ENCODE results near the gene ZNF609.

The ZNF609 gene

GRCh38 chr15:64702816-64703631 lies 242.6 kb downstream of the ZNF609 start:
- peak; percentile 97 for DNase-seq

- DNase-seq = no peak
These were observed 243.2 kb downstream of the ZNF609 start for GRCh38 chr15:64703632-64703959.

GRCh38 chr15:64705006-64705405 lies 244.6 kb downstream of the ZNF609 start:
- DNase-seq = no peak

GRCh38 chr15:64706011-64706911 lies 245.9 kb downstream of the ZNF609 start:
- no peak for DNase-seq

GRCh38 chr15:64710676-64711428 lies 250.5 kb downstream of the ZNF609 start:
- DNase-seq = no peak

GRCh38 chr15:64712353-64712752 lies 252.0 kb downstream of the ZNF609 start:
- DNase-seq = no peak

GRCh38 chr15:64713592-64713991 lies 253.2 kb downstream of the ZNF609 start:
- no peak for DNase-seq

- no peak for DNase-seq
These were observed 256.1 kb downstream of the ZNF609 start for GRCh38 chr15:64716452-64716851.

GRCh38 chr15:64717130-64717529 lies 256.8 kb downstream of the ZNF609 start:
- DNase-seq = no peak

- DNase-seq = no peak
These were observed 257.5 kb downstream of the ZNF609 start for GRCh38 chr15:64717735-64718495.

GRCh38 chr15:64720188-64720587 lies 259.8 kb downstream of the ZNF609 start:
- no peak for DNase-seq

- no peak for DNase-seq
These were observed 269.8 kb downstream of the ZNF609 start for GRCh38 chr15:64730151-64730550.

GRCh38 chr15:64731012-64731804 lies 270.8 kb downstream of the ZNF609 start:
- DNase-seq = peak; percentile 86

- DNase-seq = no peak
These were observed 271.4 kb downstream of the ZNF609 start for GRCh38 chr15:64731805-64732151.

- no peak for DNase-seq
These were observed 271.9 kb downstream of the ZNF609 start for GRCh38 chr15:64732156-64732860.
